Progenitor cell of endocrine pancreas (in vitro differentiated cells): ENCODE results near the gene TMEM235. TPM values are rescaled to one million over a fixed set of nuclear protein-coding genes. Genes with fewer than 3 reads are reported as not detected.
"Not testable (repeated sequence)": the region's sequence is repeated elsewhere in the genome, so short reads cannot be mapped to it uniquely, and the experiment has no call there.

Source experiments
- DNase-seq: peaks from one replicate; pipeline ENCODE4 v3.0.0; 2021; ENCODE audit warnings: low spot score; ENCODE audit not compliant: unreplicated experiment
- H3K27ac Mint-ChIP-seq: 2 replicates; pipeline ENCODE4 v1.8.0; 2021; ENCODE audit warnings: mild to moderate bottlenecking, moderate library complexity, mixed read lengths
- H3K27me3 Mint-ChIP-seq: 2 replicates; pipeline ENCODE4 v1.8.0; 2021; ENCODE audit warnings: mixed read lengths
- H3K36me3 Mint-ChIP-seq: 2 replicates; pipeline ENCODE4 v1.8.0; 2022; ENCODE audit warnings: mixed read lengths; ENCODE audit not compliant: insufficient read depth
- H3K4me1 Mint-ChIP-seq: 2 replicates; pipeline ENCODE4 v1.8.0; 2021; ENCODE audit warnings: low read depth, mixed read lengths
- H3K4me3 Mint-ChIP-seq: 2 replicates; pipeline ENCODE4 v1.8.0; 2021; ENCODE audit warnings: low read depth, mild to moderate bottlenecking, moderate library complexity, mixed read lengths
- H3K9me3 Mint-ChIP-seq: 2 replicates; pipeline ENCODE4 v1.8.0; 2021; ENCODE audit warnings: low read depth, mixed read lengths
- CTCF ChIP-seq: fragments of 200-600 bp; sonication (generic); IDR thresholded peaks from one replicate; pipeline ENCODE4 v1.5.0; 2021; ENCODE audit warnings: antibody characterized with exemption, mild to moderate bottlenecking; ENCODE audit not compliant: unreplicated experiment
- total RNA-seq: library from RNA; stranded (reverse); gene quantifications from 2 replicates; pipeline ENCODE4 v1.2.1, GENCODE V29; 2021

The TMEM235 gene
- total RNA-seq, 1 donor from 2014 or later, result not detected

- no peaks in the 10 kb centered on the region for H3K4me1 Mint-ChIP-seq
- no peaks in the 10 kb centered on the region for H3K9me3 Mint-ChIP-seq
- DNase-seq, result no peak
- H3K4me3 Mint-ChIP-seq, result no peak overlapping the region
- H3K27ac Mint-ChIP-seq, result no peak overlapping the region
- no peak for TF ChIP-seq CTCF
- H3K27me3 Mint-ChIP-seq, result peaks cover 45% of the 10 kb centered on the region
- no peaks in the 10 kb centered on the region for H3K36me3 Mint-ChIP-seq
These were observed 794 bp downstream of the TMEM235 start for GRCh38 chr17:78231991-78232858.

GRCh38 chr17:78232859-78233173, 1.4 kb downstream of the TMEM235 start:
- no peak for TF ChIP-seq CTCF
- H3K4me3 Mint-ChIP-seq, result no peak overlapping the region
- H3K9me3 Mint-ChIP-seq, result no peaks in the 10 kb centered on the region
- H3K4me1 Mint-ChIP-seq, result no peaks in the 10 kb centered on the region
- DNase-seq, result no peak
- no peak overlapping the region for H3K27ac Mint-ChIP-seq
- peaks cover 42% of the 10 kb centered on the region for H3K27me3 Mint-ChIP-seq
- no peaks in the 10 kb centered on the region for H3K36me3 Mint-ChIP-seq

- H3K9me3 Mint-ChIP-seq, result no peaks in the 10 kb centered on the region
- H3K4me3 Mint-ChIP-seq, result no peak overlapping the region
- no peak overlapping the region for H3K27ac Mint-ChIP-seq
- peaks cover 42% of the 10 kb centered on the region for H3K27me3 Mint-ChIP-seq
- TF ChIP-seq CTCF, result no peak
- DNase-seq, result no peak
- no peaks in the 10 kb centered on the region for H3K36me3 Mint-ChIP-seq
- no peaks in the 10 kb centered on the region for H3K4me1 Mint-ChIP-seq
These were observed 2.2 kb downstream of the TMEM235 start for GRCh38 chr17:78233678-78234077.

- DNase-seq, result no peak
- no peak overlapping the region for H3K27ac Mint-ChIP-seq
These were observed 2.9 kb downstream of the TMEM235 start for GRCh38 chr17:78234261-78234865.

GRCh38 chr17:78235022-78235421, 3.6 kb downstream of the TMEM235 start:
- peaks cover 41% of the 10 kb centered on the region for H3K27me3 Mint-ChIP-seq
- H3K27ac Mint-ChIP-seq, H3K9me3 Mint-ChIP-seq, H3K4me3 Mint-ChIP-seq, H3K4me1 Mint-ChIP-seq, DNase-seq, H3K36me3 Mint-ChIP-seq: not testable (repeated sequence)

More at GRCh38 chr17:78234261-78234865, 2.9 kb downstream of the TMEM235 start:
- no peak overlapping the region for H3K4me3 Mint-ChIP-seq
- peaks cover 42% of the 10 kb centered on the region for H3K27me3 Mint-ChIP-seq
- no peaks in the 10 kb centered on the region for H3K9me3 Mint-ChIP-seq
- no peak for TF ChIP-seq CTCF
- H3K36me3 Mint-ChIP-seq, result no peaks in the 10 kb centered on the region
- no peaks in the 10 kb centered on the region for H3K4me1 Mint-ChIP-seq
